HCT116 (cell line): ENCODE results near the gene ATP13A2. TPM values are rescaled to one million over a fixed set of nuclear protein-coding genes. Genes with fewer than 3 reads are reported as not detected.

Experiments used
- ATAC-seq: fragments of 200-7000 bp; cut with Tn5 transposase; 2 replicates; pipeline ENCODE4 v1.9.1; 2020; ENCODE audit warnings: mild to moderate bottlenecking, moderate library complexity
- BruUV-seq: library from RNA; stranded (reverse); fragments of 400-500 nt; replicated peaks from 2 replicates; lab custom pipeline; 2021; lab: Mats Ljungman, UMichigan
- CTCF ChIA-PET: fragments of 300-600 bp; sonication (Branson Sonifier 250); formaldehyde crosslinking; loops from one replicate; lab custom pipeline; 2021; ENCODE audit warnings: antibody characterized with exemption; lab: Charles Lee
- POLR2A ChIA-PET: fragments of 300-600, 350-600 bp; sonication (Branson Sonifier 250); formaldehyde crosslinking; loops from one replicate; lab custom pipeline; 2021; ENCODE audit warnings: antibody characterized with exemption; lab: Charles Lee
- RAD21 ChIA-PET, 2 experiments: fragments of 300-600 bp; sonication (Branson Sonifier 250); formaldehyde crosslinking; loops; one replicate each; lab custom pipeline; 2023; ENCODE audit warnings: low total read pairs in 2 of 2; ENCODE audit not compliant: uncharacterized antibody in 2 of 2, unreplicated experiment in 2 of 2, low non-redundant PET in 1 of 2; lab: Charles Lee
- DNase-seq: peaks from one replicate; pipeline ENCODE4 v3.0.0-alpha.2; 2010; ENCODE audit warnings: low read depth, low spot score
- H2AFZ ChIP-seq: fragments of 200-600 bp; shearing (Covaris generic), sonication (generic); 2 replicates; pipeline ENCODE4 v1.6.1; 2017; ENCODE audit warnings: low read depth, mixed run types, mixed read lengths, antibody characterized with exemption, low read length; ENCODE audit not compliant: poor library complexity, severe bottlenecking
- H3K27ac ChIP-seq: 2 replicates; pipeline ENCODE4 v1.5.1; 2012; ENCODE audit warnings: low read depth, low read length
- H3K27me3 ChIP-seq: fragments of 200-600 bp; sonication (generic); 2 replicates; pipeline ENCODE4 v1.6.1; 2016; ENCODE audit warnings: mixed run types, low read length, mixed read lengths; ENCODE audit not compliant: insufficient read depth
- H3K36me3 ChIP-seq, 2 experiments: fragments of 200-500 bp in 1 of 2; fragments of 200-600 bp in 1 of 2; sonication (Bioruptor generic) in 1 of 2; sonication (generic) in 1 of 2; 2 replicates each; pipeline versions ENCODE4 v1.5.1 to v1.6.1; 2014 to 2016; ENCODE audit warnings: low read length in 2 of 2, inconsistent platforms in 1 of 2, mixed read lengths in 1 of 2, mixed run types in 1 of 2; ENCODE audit not compliant: insufficient read depth in 2 of 2, control insufficient read depth in 1 of 2
- H3K4me1 ChIP-seq, 2 experiments: fragments of 200-600 bp in 1 of 2; sonication (generic) in 1 of 2; 2 replicates each; pipeline versions ENCODE4 v1.5.1 to v1.6.1; 2012 to 2017; ENCODE audit warnings: low read length in 2 of 2, inconsistent platforms in 1 of 2, mild to moderate bottlenecking in 1 of 2, mixed read lengths in 1 of 2, mixed run types in 1 of 2, moderate library complexity in 1 of 2; ENCODE audit not compliant: insufficient read depth in 2 of 2, control insufficient read depth in 1 of 2
- H3K4me2 ChIP-seq: fragments of 200-600 bp; sonication (generic); 2 replicates; pipeline ENCODE4 v1.6.1; 2017; ENCODE audit warnings: mixed run types, low read length, mixed read lengths
- H3K4me3 ChIP-seq, 2 experiments: fragments of 200-600 bp in 1 of 2; sonication (generic) in 1 of 2; replicated peaks in 1 of 2; 2 replicates each; pipeline ENCODE4 v1.5.1; 2011 to 2016; ENCODE audit warnings: low read length in 2 of 2, control low read depth in 1 of 2, low read depth in 1 of 2, mild to moderate bottlenecking in 1 of 2, mixed read lengths in 1 of 2, mixed run types in 1 of 2
- H3K79me2 ChIP-seq: fragments of 200-600 bp; sonication (generic); 2 replicates; pipeline ENCODE4 v1.6.1; 2017; ENCODE audit warnings: mild to moderate bottlenecking, mixed run types, low read length, moderate library complexity, mixed read lengths; ENCODE audit not compliant: insufficient read depth
- H3K9ac ChIP-seq: fragments of 200-600 bp; sonication (generic); 2 replicates; pipeline ENCODE4 v1.6.1; 2016; ENCODE audit warnings: low read length, mixed read lengths
- H3K9me2 ChIP-seq: fragments of 200-600 bp; sonication (generic), shearing (Covaris generic); 2 replicates; pipeline ENCODE4 v1.6.1; 2017; ENCODE audit warnings: mixed run types, mild to moderate bottlenecking, moderate library complexity; ENCODE audit not compliant: insufficient read depth
- H3K9me3 ChIP-seq, 2 experiments: fragments of 200-500 bp in 1 of 2; fragments of 200-600 bp in 1 of 2; sonication (Bioruptor generic) in 1 of 2; sonication (generic) in 1 of 2; 2 replicates each; pipeline ENCODE4 v1.6.1; 2014 to 2017; ENCODE audit warnings: low read length in 2 of 2, mixed read lengths in 2 of 2, inconsistent platforms in 1 of 2, low read depth in 1 of 2, mild to moderate bottlenecking in 1 of 2, mixed run types in 1 of 2, moderate library complexity in 1 of 2; ENCODE audit not compliant: control insufficient read depth in 1 of 2, insufficient read depth in 1 of 2
- H4K20me1 ChIP-seq: fragments of 200-600 bp; sonication (generic), shearing (Covaris generic); 2 replicates; pipeline ENCODE4 v1.6.1; 2017; ENCODE audit warnings: mixed run types, mild to moderate bottlenecking, moderate library complexity; ENCODE audit not compliant: insufficient read depth
- ATF3 ChIP-seq: IDR thresholded peaks from 2 replicates; pipeline ENCODE4 v1.6.1; 2012
- CEBPB ChIP-seq: IDR thresholded peaks from 2 replicates; pipeline ENCODE4 v1.6.1; 2012; ENCODE audit warnings: low read depth
- EGR1 ChIP-seq: IDR thresholded peaks from 2 replicates; pipeline ENCODE4 v1.6.1; 2012; ENCODE audit warnings: low read depth
- EZH2 ChIP-seq: fragments of 200-600 bp; sonication (generic); IDR thresholded peaks from 2 replicates; pipeline ENCODE4 v1.6.1; 2017; ENCODE audit warnings: antibody characterized with exemption, mixed run types
- EZH2phosphoT487 ChIP-seq: fragments of 200-600 bp; IDR thresholded peaks from 2 replicates; pipeline ENCODE4 v1.6.1; 2018; ENCODE audit warnings: antibody characterized with exemption, borderline replicate concordance
- FOSL1 ChIP-seq: IDR thresholded peaks from 2 replicates; pipeline ENCODE4 v1.6.1; 2012; ENCODE audit warnings: low read depth
- JUND ChIP-seq: IDR thresholded peaks from 2 replicates; pipeline ENCODE4 v1.6.1; 2012
- POLR2A ChIP-seq: IDR thresholded peaks from 2 replicates; pipeline ENCODE4 v1.7.0; 2011; ENCODE audit warnings: borderline replicate concordance; ENCODE audit not compliant: insufficient read depth, insufficient read length; ENCODE audit errors: extremely low read depth
- POLR2AphosphoS5 ChIP-seq: IDR thresholded peaks from 2 replicates; pipeline ENCODE4 v1.6.1; 2011; ENCODE audit warnings: mild to moderate bottlenecking, low read depth, low read length, moderate library complexity
- RAD21 ChIP-seq: IDR thresholded peaks from 2 replicates; pipeline ENCODE4 v1.6.1; 2012; ENCODE audit warnings: low read depth, mild to moderate bottlenecking
- REST ChIP-seq: IDR thresholded peaks from 2 replicates; pipeline ENCODE4 v1.6.1; 2012; ENCODE audit warnings: low read depth
- SIN3A ChIP-seq: IDR thresholded peaks from 2 replicates; pipeline ENCODE4 v1.6.1; 2012; ENCODE audit warnings: low read depth
- SP1 ChIP-seq: IDR thresholded peaks from 2 replicates; pipeline ENCODE4 v1.6.1; 2012; ENCODE audit warnings: low read depth
- SRF ChIP-seq: IDR thresholded peaks from 2 replicates; pipeline ENCODE4 v1.6.1; 2012; ENCODE audit warnings: low read depth
- intact Hi-C: fragments of 100-400 bp; cut with micrococcal nuclease; formaldehyde crosslinking; loops from 2 replicates; pipeline ENCODE4 v1.10.0; 2022
- total RNA-seq: library from RNA; stranded (reverse); gene quantifications from one replicate; pipeline ENCODE4 v1.2.1, GENCODE V29; 2021; ENCODE audit not compliant: unreplicated experiment
- TF ChIP-seq, protein P1 (sequence below): IDR thresholded peaks from 2 replicates; pipeline ENCODE4 v1.6.1; 2012

ATP13A2 gene
- total RNA-seq, 1 experiment from 2014 or later, result 60.5 TPM

DNA sequence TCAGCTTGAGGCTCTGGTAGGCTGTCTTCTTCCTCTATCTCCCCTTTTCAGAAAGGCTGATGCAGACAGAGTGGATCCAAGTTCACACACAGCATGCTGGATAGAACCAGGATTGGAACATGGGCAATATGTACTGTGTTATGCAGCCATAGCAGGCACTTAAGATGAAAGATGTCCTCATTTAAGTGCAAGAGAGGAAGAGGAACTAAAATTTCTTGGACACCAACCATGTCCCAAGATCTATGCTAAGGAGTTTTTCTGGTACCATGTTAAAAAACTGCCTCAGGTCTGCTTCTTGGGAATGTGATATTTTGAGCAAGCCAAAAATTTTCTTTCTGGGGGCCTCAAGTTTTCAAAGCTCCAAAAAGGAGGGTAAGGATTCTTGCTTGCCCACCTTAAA is 40.9 kb upstream of the ATP13A2 start:
- Histone ChIP-seq H3K9ac (peak overlapping the region; percentile 83), H3K4me2 (peak overlapping the region; percentile 91), H3K4me1 (peaks cover 3 to 14% of the 10 kb centered on the region in 2 experiments; a peak in 3 of 4 replicates), H3K9me3 (no peaks in the 10 kb centered on the region), H3K79me2 (peaks cover 60% of the 10 kb centered on the region), H3K27me3 (no peaks in the 10 kb centered on the region), H3K27ac (no peak overlapping the region), H2AFZ (no peak overlapping the region), H4K20me1 (no peaks in the 10 kb centered on the region), H3K4me3 (peak overlapping the region; percentile 96 to 100), H3K36me3 (peaks cover 5 to 7% of the 10 kb centered on the region in 2 experiments; a peak in 2 of 4 replicates), H3K9me2 (no peaks in the 10 kb centered on the region)
- intact Hi-C loops, result loop anchor here (10.0 kb wide), 1 partner anchor 432 kb away; no protein-coding TSS in a partner anchor
- RAD21 ChIA-PET, result no interaction called here
- TF ChIP-seq POLR2A (no peak), EGR1 (no peak)
- CTCF ChIA-PET, result no interaction called here
- no peak for ATAC-seq
- no peak for DNase-seq
- no TSS peak for BruUV-seq
- POLR2A ChIA-PET, result no interaction called here

GRCh38 chr1:17052038-17052437 is 40.3 kb upstream of the ATP13A2 start:
- ATAC-seq (no peak), DNase-seq (no peak)
- Histone ChIP-seq H2AFZ (no peak overlapping the region), H3K27me3 (no peaks in the 10 kb centered on the region), H3K27ac (no peak overlapping the region), H3K79me2 (peaks cover 66% of the 10 kb centered on the region), H3K9ac (no peak overlapping the region), H3K4me3 (peak overlapping the region in 1 of 2 experiments; percentile 100; a peak in 1 of 4 replicates), H3K4me2 (peak overlapping the region; percentile 91), H4K20me1 (no peaks in the 10 kb centered on the region), H3K36me3 (peaks cover 5 to 7% of the 10 kb centered on the region in 2 experiments; a peak in 2 of 4 replicates), H3K9me3 (no peaks in the 10 kb centered on the region), H3K9me2 (no peaks in the 10 kb centered on the region), H3K4me1 (peaks cover 3 to 14% of the 10 kb centered on the region in 2 experiments; a peak in 3 of 4 replicates)
- RAD21 ChIA-PET, result no interaction called here
- intact Hi-C loops, result loop anchor here (10.0 kb wide), 1 partner anchor 433 kb away; no protein-coding TSS in a partner anchor
- CTCF ChIA-PET, result no interaction called here
- no TSS peak for BruUV-seq
- POLR2A ChIA-PET, result no interaction called here
- TF ChIP-seq EGR1, result no peak
- no peak for TF ChIP-seq CEBPB
- no peak for TF ChIP-seq SRF
- TF ChIP-seq ATF3, result no peak
- TF ChIP-seq SP1, result no peak
- no peak for TF ChIP-seq FOSL1
- TF ChIP-seq EZH2, result no peak
- TF ChIP-seq EZH2phosphoT487, result no peak
- TF ChIP-seq RAD21, result no peak
- no peak for TF ChIP-seq POLR2AphosphoS5
- TF ChIP-seq JUND, result no peak
- TF ChIP-seq REST, result no peak
- TF ChIP-seq, protein P1, sequence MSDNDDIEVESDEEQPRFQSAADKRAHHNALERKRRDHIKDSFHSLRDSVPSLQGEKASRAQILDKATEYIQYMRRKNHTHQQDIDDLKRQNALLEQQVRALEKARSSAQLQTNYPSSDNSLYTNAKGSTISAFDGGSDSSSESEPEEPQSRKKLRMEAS, result no peak
- no peak for TF ChIP-seq SIN3A
